B cell (primary cell): ENCODE results near the gene TRIM60. TPM values are rescaled to one million over a fixed set of nuclear protein-coding genes. Genes with fewer than 3 reads are reported as not detected.

Experiments used
- ATAC-seq: fragments of 200-7000 bp; cut with Tn5 transposase; one replicate; pipeline ENCODE4 v1.10.0; 2021; ENCODE audit warnings: low read depth, mild to moderate bottlenecking, moderate number of reproducible peaks, moderate library complexity
- CTCF ChIA-PET: fragments of 350-600 bp; sonication (Branson Sonifier 250); formaldehyde crosslinking; loops from one replicate; lab custom pipeline; 2021; ENCODE audit warnings: antibody characterized with exemption, inconsistent platforms; lab: Charles Lee
- POLR2A ChIA-PET: fragments of 350-600 bp; sonication (Branson Sonifier 250); formaldehyde crosslinking; loops from one replicate; lab custom pipeline; 2021; ENCODE audit warnings: antibody characterized with exemption; lab: Charles Lee
- DNase-seq: peaks from one replicate; pipeline ENCODE4 v3.0.0; 2013
- H2AFZ ChIP-seq: 2 replicates; pipeline ENCODE4 v1.6.1; 2012; ENCODE audit warnings: mild to moderate bottlenecking, low read depth, low read length; ENCODE audit not compliant: insufficient read depth, poor library complexity, severe bottlenecking
- H3K27ac ChIP-seq, 2 donors: 1 replicate in 1 of 2; 2 replicates in 1 of 2; pipeline ENCODE4 v1.5.1; 2012 to 2013; ENCODE audit warnings: low read length in 2 of 2, mild to moderate bottlenecking in 2 of 2, moderate library complexity in 1 of 2
- H3K27me3 ChIP-seq, 4 experiments: fragments of 200-600 bp in 1 of 4; sonication (generic) in 1 of 4; replicated peaks in 1 of 4; 1 replicate in 2 of 4; 2 replicates in 2 of 4; pipeline versions ENCODE4 v1.6.1 to v1.7.0; 2013 to 2016; ENCODE audit warnings: low read length in 3 of 4, mild to moderate bottlenecking in 2 of 4, mixed read lengths in 1 of 4, moderate library complexity in 1 of 4; ENCODE audit not compliant: insufficient read depth in 4 of 4, control insufficient read depth in 3 of 4; ENCODE audit errors: control extremely low read depth in 1 of 4
- H3K36me3 ChIP-seq, 2 experiments: replicated peaks in 1 of 2; 1 replicate in 1 of 2; 2 replicates in 1 of 2; pipeline versions ENCODE4 v1.6.1 to v1.7.1; 2013; ENCODE audit warnings: low read length in 1 of 2; ENCODE audit not compliant: insufficient read depth in 2 of 2, control insufficient read depth in 1 of 2; ENCODE audit errors: control extremely low read depth in 1 of 2, extremely low read depth in 1 of 2
- H3K4me1 ChIP-seq, 2 donors: fragments of 200-600 bp in 1 of 2; sonication (generic) in 1 of 2; 1 replicate in 1 of 2; 2 replicates in 1 of 2; pipeline versions ENCODE4 v1.5.1 to v1.6.1; 2013 to 2017; ENCODE audit warnings: low read length in 2 of 2; ENCODE audit not compliant: control insufficient read depth in 2 of 2, insufficient read depth in 2 of 2
- H3K4me2 ChIP-seq: replicated peaks from 2 replicates; pipeline ENCODE3; 2012; ENCODE audit warnings: mild to moderate bottlenecking, low read depth, low read length; ENCODE audit not compliant: poor library complexity, severe bottlenecking
- H3K4me3 ChIP-seq, 5 experiments: fragments of 200-600 bp in 1 of 5; sonication (generic) in 1 of 5; 1 replicate in 3 of 5; 2 replicates in 2 of 5; pipeline versions ENCODE4 v1.5.1 to v1.7.0; 2011 to 2016; ENCODE audit warnings: low read length in 4 of 5, mild to moderate bottlenecking in 4 of 5, low read depth in 2 of 5, control low read depth in 1 of 5, moderate library complexity in 1 of 5; ENCODE audit not compliant: insufficient read depth in 1 of 5; ENCODE audit errors: control extremely low read depth in 1 of 5, extremely low read depth in 1 of 5
- H3K79me2 ChIP-seq: fragments of 200-600 bp; sonication (generic); one replicate; pipeline ENCODE4 v1.6.0; 2016; ENCODE audit warnings: low read length; ENCODE audit not compliant: control insufficient read depth, insufficient read depth
- H3K9ac ChIP-seq: fragments of 200-600 bp; sonication (generic); 2 replicates; pipeline ENCODE4 v1.6.1; 2017; ENCODE audit warnings: mild to moderate bottlenecking, low read length, moderate library complexity
- H3K9me3 ChIP-seq, 3 donors: one replicate each; pipeline versions ENCODE4 v1.6.1 to v1.7.1; 2013; ENCODE audit warnings: low read length in 2 of 3; ENCODE audit not compliant: control insufficient read depth in 2 of 3, insufficient read depth in 1 of 3; ENCODE audit errors: control extremely low read depth in 1 of 3
- H4K20me1 ChIP-seq: 2 replicates; pipeline ENCODE4 v1.6.0; 2012; ENCODE audit warnings: mild to moderate bottlenecking, low read length; ENCODE audit not compliant: insufficient read depth, control insufficient read depth, poor library complexity, severe bottlenecking
- H3K27ac Mint-ChIP-seq: one replicate; pipeline ENCODE4 v1.8.0; 2021; ENCODE audit warnings: mixed read lengths
- H3K27me3 Mint-ChIP-seq: one replicate; pipeline ENCODE4 v1.8.0; 2021; ENCODE audit warnings: mixed read lengths
- H3K4me1 Mint-ChIP-seq: one replicate; pipeline ENCODE4 v1.8.0; 2021; ENCODE audit warnings: mixed read lengths
- H3K4me3 Mint-ChIP-seq: one replicate; pipeline ENCODE4 v1.8.0; 2021; ENCODE audit warnings: mixed read lengths
- H3K9me3 Mint-ChIP-seq: one replicate; pipeline ENCODE4 v1.8.0; 2022; ENCODE audit warnings: mixed read lengths; ENCODE audit not compliant: insufficient read depth
- EZH2 ChIP-seq: IDR thresholded peaks from 2 replicates; pipeline ENCODE4 v1.6.1; 2012; ENCODE audit warnings: borderline replicate concordance, low read depth, mild to moderate bottlenecking, moderate library complexity, low read length; ENCODE audit not compliant: insufficient read depth, poor library complexity, severe bottlenecking
- WGBS: methylation state at CpG from one replicate; pipeline ENCODE4 v1.1.5; 2013; ENCODE audit warnings: missing lambda C conversion rate; ENCODE audit not compliant: insufficient coverage; 5-methylcytosine and 5-hydroxymethylcytosine counted together
- intact Hi-C: fragments of 100-400 bp; cut with micrococcal nuclease; formaldehyde crosslinking; loops from one replicate; pipeline ENCODE4 v1.10.0; 2022
- polyA plus RNA-seq: library from polyadenylated mRNA; depleted of rRNA; stranded (reverse); fragments of >200 nt; gene quantifications from 2 replicates; pipeline ENCODE4 v1.2.3, GENCODE V29; 2012
- small RNA-seq: library from RNA; depleted of rRNA; stranded (forward); fragments of <200 nt; gene quantifications from one replicate; pipeline ENCODE3, GENCODE V24; 2012; ENCODE audit warnings: low replicate concordance, low read depth; ENCODE audit not compliant: insufficient read length
- total RNA-seq, 2 donors: library from RNA; stranded (reverse); fragments of 120-200 nt in 1 of 2; gene quantifications; 1 replicate in 1 of 2; 2 replicates in 1 of 2; pipeline versions ENCODE4 v1.2.3 to v1.2.4, GENCODE V29; 2013 to 2022
- TF ChIP-seq, protein P1 (sequence below): fragments of 200-600 bp; IDR thresholded peaks from one replicate; pipeline ENCODE4 v1.8.0; 2022; ENCODE audit warnings: antibody characterized with exemption, mild to moderate bottlenecking

Gene TRIM60
- total and polyA plus RNA-seq, 2 donors (not counting 1 experiment from before 2014, with no cell fraction given) = not detected

GRCh38 chr4:165088366-165088765, 56.6 kb downstream of the TRIM60 start:
- 78% methylated on average over 3 of the region's 3 CpGs for WGBS
- DNase-seq = no peak
- ChIA-PET CTCF (interaction anchor here (1.7 kb wide), 1 partner anchor 9 kb away, joined by 10 read pairs; no protein-coding TSS in a partner anchor), POLR2A (no interaction called here)
- no peak overlapping the region for H2AFZ ChIP-seq
- no peak overlapping the region for H3K4me3 Mint-ChIP-seq
- H3K27ac ChIP-seq = no peak overlapping the region
- no peaks in the 10 kb centered on the region for H3K4me1 Mint-ChIP-seq
- H3K4me3 ChIP-seq = no peak overlapping the region
- TF ChIP-seq EZH2 = no peak
- TF ChIP-seq, protein P1, sequence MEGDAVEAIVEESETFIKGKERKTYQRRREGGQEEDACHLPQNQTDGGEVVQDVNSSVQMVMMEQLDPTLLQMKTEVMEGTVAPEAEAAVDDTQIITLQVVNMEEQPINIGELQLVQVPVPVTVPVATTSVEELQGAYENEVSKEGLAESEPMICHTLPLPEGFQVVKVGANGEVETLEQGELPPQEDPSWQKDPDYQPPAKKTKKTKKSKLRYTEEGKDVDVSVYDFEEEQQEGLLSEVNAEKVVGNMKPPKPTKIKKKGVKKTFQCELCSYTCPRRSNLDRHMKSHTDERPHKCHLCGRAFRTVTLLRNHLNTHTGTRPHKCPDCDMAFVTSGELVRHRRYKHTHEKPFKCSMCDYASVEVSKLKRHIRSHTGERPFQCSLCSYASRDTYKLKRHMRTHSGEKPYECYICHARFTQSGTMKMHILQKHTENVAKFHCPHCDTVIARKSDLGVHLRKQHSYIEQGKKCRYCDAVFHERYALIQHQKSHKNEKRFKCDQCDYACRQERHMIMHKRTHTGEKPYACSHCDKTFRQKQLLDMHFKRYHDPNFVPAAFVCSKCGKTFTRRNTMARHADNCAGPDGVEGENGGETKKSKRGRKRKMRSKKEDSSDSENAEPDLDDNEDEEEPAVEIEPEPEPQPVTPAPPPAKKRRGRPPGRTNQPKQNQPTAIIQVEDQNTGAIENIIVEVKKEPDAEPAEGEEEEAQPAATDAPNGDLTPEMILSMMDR = no peak
- intact Hi-C loops = no loop called here
- no peaks in the 10 kb centered on the region for H3K27me3 Mint-ChIP-seq
- H3K9me3 ChIP-seq = no peaks in the 10 kb centered on the region
- H3K27me3 ChIP-seq = no peaks in the 10 kb centered on the region
- H3K27ac Mint-ChIP-seq = no peak overlapping the region
- no peak for ATAC-seq
- H3K9ac ChIP-seq = no peak overlapping the region
- no peaks in the 10 kb centered on the region for H3K9me3 Mint-ChIP-seq
- H3K4me1 ChIP-seq = no peaks in the 10 kb centered on the region
- H3K4me2 ChIP-seq = no peak overlapping the region
- H4K20me1 ChIP-seq = no peaks in the 10 kb centered on the region
- peaks cover 0 to 40% of the 10 kb centered on the region in 2 experiments for H3K36me3 ChIP-seq
- H3K79me2 ChIP-seq = no peaks in the 10 kb centered on the region

Small RNA genes lying within 50 kb of the gene (small RNA-seq; reads per million reads assigned to genes)
- not detected for gene AC106872.12

Other genes starting within 250 kb of the TRIM60 start
- not detected in 2 replicates for gene APELA, start 154.8 kb upstream of the TRIM60 start, total RNA-seq
- gene APELA, start 154.8 kb upstream of the TRIM60 start, polyA plus RNA-seq = not detected in 2 replicates
- 2.2 and 2.3 TPM in 2 replicates for gene TRIM61, start 54.3 kb upstream of the TRIM60 start, total RNA-seq
- gene TRIM61, start 54.3 kb upstream of the TRIM60 start, polyA plus RNA-seq = 0.16 and 0.42 TPM in 2 replicates
- gene TRIM75, start 21.9 kb downstream of the TRIM60 start, total RNA-seq = not detected in 2 replicates
- gene TRIM75, start 21.9 kb downstream of the TRIM60 start, polyA plus RNA-seq = not detected in 2 replicates
- gene TMEM192, start 80.9 kb downstream of the TRIM60 start, total RNA-seq = 13.3 and 14.3 TPM in 2 replicates
- gene TMEM192, start 80.9 kb downstream of the TRIM60 start, polyA plus RNA-seq = 7.7 and 9.3 TPM in 2 replicates
- 76.2 and 77.5 TPM in 2 replicates for gene KLHL2, start 175.6 kb downstream of the TRIM60 start, total RNA-seq
- gene KLHL2, start 175.6 kb downstream of the TRIM60 start, polyA plus RNA-seq = 7.8 and 16.8 TPM in 2 replicates